ENCODE results near the gene MAD1L1. TPM values are rescaled to one million over a fixed set of nuclear protein-coding genes. Genes with fewer than 3 reads are reported as not detected.

MAD1L1 gene
- total RNA-seq, 6 experiments from 2014 or later: 15.1 to 37.4 (median 20.5) TPM

GRCh38 chr7:2213551-2214215, 19.1 kb downstream of the MAD1L1 start:
- Histone ChIP-seq H3K36me3 (peaks cover 0 to 11% (median 0%) of the 10 kb centered on the region in 4 donors), H3K27ac (no peak overlapping the region), H3K4me1 (no peaks in the 10 kb centered on the region), H3K27me3 (no peaks in the 10 kb centered on the region), H3K9me3 (no peaks in the 10 kb centered on the region), H3K4me3 (no peak overlapping the region)
- DNase-seq: no peak
- no peak for ATAC-seq
- 100% methylated on average over 8 of the region's 15 CpGs for WGBS (ENCODE audit: insufficient coverage, low coverage, low lambda C conversion rate, missing lambda C conversion rate)
- TF ChIP-seq CTCF (IDR thresholded peaks at IDR 0.05) (no peak), POLR2A (IDR thresholded peaks at IDR 0.05) (no peak)
- intact Hi-C loops (cut with DNase I): no loop called here

- Histone ChIP-seq H3K9me3 (no peaks in the 10 kb centered on the region), H3K4me3 (no peak overlapping the region), H3K36me3 (peaks cover 0 to 12% (median 0%) of the 10 kb centered on the region in 4 donors), H3K27ac (no peak overlapping the region), H3K27me3 (no peaks in the 10 kb centered on the region), H3K4me1 (no peaks in the 10 kb centered on the region)
- TF ChIP-seq CTCF (IDR thresholded peaks at IDR 0.05) (no peak), POLR2A (IDR thresholded peaks at IDR 0.05) (no peak)
- 93% methylated on average over 3 of the region's 10 CpGs for WGBS (ENCODE audit: insufficient coverage, low coverage, low lambda C conversion rate, missing lambda C conversion rate)
- intact Hi-C loops (cut with DNase I): no loop called here
- DNase-seq (peak in 1 of 3 donors; percentile 19), ATAC-seq (no peak)
Measured at GRCh38 chr7:2212906-2213305, 19.8 kb downstream of the MAD1L1 start.

- no peaks in the 10 kb centered on the region for H3K4me1 ChIP-seq
- peaks cover 0 to 14% (median 0%) of the 10 kb centered on the region in 4 donors for H3K36me3 ChIP-seq
- peak in 1 of 3 donors; percentile 42 for DNase-seq
- H3K9me3 ChIP-seq: no peaks in the 10 kb centered on the region
- H3K27ac ChIP-seq: no peak overlapping the region
- no CpG with 5 or more reads among the region's 13 CpGs for WGBS (ENCODE audit: insufficient coverage, low coverage, low lambda C conversion rate, missing lambda C conversion rate)
- no peak overlapping the region for H3K4me3 ChIP-seq
- intact Hi-C loops (cut with DNase I): no loop called here
- no peak for TF ChIP-seq CTCF (IDR thresholded peaks at IDR 0.05)
- TF ChIP-seq POLR2A (IDR thresholded peaks at IDR 0.05): no peak
- no peak for ATAC-seq
- no peaks in the 10 kb centered on the region for H3K27me3 ChIP-seq
Measured at GRCh38 chr7:2211926-2212325, 20.8 kb downstream of the MAD1L1 start.

GRCh38 chr7:2211259-2211880, 21.4 kb downstream of the MAD1L1 start:
- 96% methylated on average over 4 of the region's 15 CpGs for WGBS (ENCODE audit: insufficient coverage, low coverage, low lambda C conversion rate, missing lambda C conversion rate)
- no peak for ATAC-seq
- Histone ChIP-seq H3K4me3 (no peak overlapping the region), H3K4me1 (no peaks in the 10 kb centered on the region), H3K36me3 (peaks cover 0 to 10% (median 0%) of the 10 kb centered on the region in 4 donors), H3K9me3 (no peaks in the 10 kb centered on the region), H3K27ac (no peak overlapping the region), H3K27me3 (no peaks in the 10 kb centered on the region)
- intact Hi-C loops (cut with DNase I): no loop called here
- TF ChIP-seq POLR2A (IDR thresholded peaks at IDR 0.05) (no peak), CTCF (IDR thresholded peaks at IDR 0.05) (no peak)
- DNase-seq: peak in 1 of 3 donors; percentile 37
